Upper lobe of left lung (tissue), 6 donors: ENCODE measurements around the gene FOXB2. TPM values are rescaled to one million over a fixed set of nuclear protein-coding genes. Genes with fewer than 3 reads are reported as not detected.

Experiments used
- ATAC-seq, 2 donors: fragments of 200-7000 bp; cut with Tn5 transposase; one replicate each; pipeline ENCODE4 v1.9.1; 2022; ENCODE audit warnings: mild to moderate bottlenecking in 2 of 2, moderate library complexity in 2 of 2; ENCODE audit not compliant: low FRiP score in 2 of 2
- DNase-seq, 2 donors: peaks; one replicate each; pipeline ENCODE4 v3.0.0-alpha.2; 2019 to 2020
- H3K27ac ChIP-seq, 4 donors: fragments of 200-600 bp; sonication (generic); one replicate each; pipeline ENCODE4 v1.5.1; 2016 to 2019
- H3K27me3 ChIP-seq, 4 donors: fragments of 200-600 bp; sonication (generic); one replicate each; pipeline ENCODE4 v1.5.1; 2017 to 2019
- H3K36me3 ChIP-seq, 4 donors: fragments of 200-600 bp; sonication (generic); one replicate each; pipeline ENCODE4 v1.5.1; 2016 to 2019
- H3K4me1 ChIP-seq, 4 donors: fragments of 200-600 bp; sonication (generic); one replicate each; pipeline ENCODE4 v1.5.1; 2018 to 2019
- H3K4me3 ChIP-seq, 4 donors: fragments of 200-600 bp; sonication (generic); one replicate each; pipeline ENCODE4 v1.5.1; 2017 to 2019; ENCODE audit warnings: mild to moderate bottlenecking in 2 of 4, moderate library complexity in 1 of 4
- H3K9me3 ChIP-seq, 4 donors: fragments of 200-600 bp; sonication (generic); one replicate each; pipeline ENCODE4 v1.5.1; 2018 to 2019
- CTCF ChIP-seq, 6 experiments: fragments of 450-650 bp in 4 of 6; fragments of 200-600 bp in 2 of 6; sonication (generic) in 2 of 6; IDR thresholded peaks; one replicate each; pipeline ENCODE4 v1.5.1; 2016 to 2019; ENCODE audit warnings: antibody characterized with exemption in 6 of 6
- EP300 ChIP-seq, 4 donors: sonication (generic); formaldehyde crosslinking; IDR thresholded peaks; one replicate each; pipeline ENCODE4 v1.5.1; 2017; ENCODE audit warnings: antibody characterized with exemption in 4 of 4, control low read depth in 2 of 4
- POLR2A ChIP-seq, 4 donors: fragments of 450-650 bp; IDR thresholded peaks; one replicate each; pipeline ENCODE4 v1.5.1; 2016 to 2017; ENCODE audit warnings: antibody characterized with exemption in 4 of 4, mild to moderate bottlenecking in 2 of 4
- POLR2AphosphoS5 ChIP-seq, 2 donors: sonication (generic); formaldehyde crosslinking; IDR thresholded peaks; one replicate each; pipeline ENCODE4 v1.5.1; 2017; ENCODE audit warnings: antibody characterized with exemption in 2 of 2
- WGBS, 2 donors: methylation state at CpG; one replicate each; pipeline ENCODE4 v1.1.5; 2017 to 2018; 5-methylcytosine and 5-hydroxymethylcytosine counted together
- total RNA-seq, 6 donors: library from RNA; depleted of rRNA in 4 of 6; stranded (reverse); fragments of >200 nt in 4 of 6; gene quantifications; one replicate each; pipeline versions ENCODE4 v1.1.0 to v1.2.1, GENCODE V29; 2016 to 2021
- donor health status: DM: no; HTN: no; CAD: no; lungs with moderate emphysema.
- donor health status: DM: no; HTN: yes; CAD: no; lungs with severe emphysema.

FOXB2 gene
- total RNA-seq, 6 donors from 2014 or later = not detected

DNA sequence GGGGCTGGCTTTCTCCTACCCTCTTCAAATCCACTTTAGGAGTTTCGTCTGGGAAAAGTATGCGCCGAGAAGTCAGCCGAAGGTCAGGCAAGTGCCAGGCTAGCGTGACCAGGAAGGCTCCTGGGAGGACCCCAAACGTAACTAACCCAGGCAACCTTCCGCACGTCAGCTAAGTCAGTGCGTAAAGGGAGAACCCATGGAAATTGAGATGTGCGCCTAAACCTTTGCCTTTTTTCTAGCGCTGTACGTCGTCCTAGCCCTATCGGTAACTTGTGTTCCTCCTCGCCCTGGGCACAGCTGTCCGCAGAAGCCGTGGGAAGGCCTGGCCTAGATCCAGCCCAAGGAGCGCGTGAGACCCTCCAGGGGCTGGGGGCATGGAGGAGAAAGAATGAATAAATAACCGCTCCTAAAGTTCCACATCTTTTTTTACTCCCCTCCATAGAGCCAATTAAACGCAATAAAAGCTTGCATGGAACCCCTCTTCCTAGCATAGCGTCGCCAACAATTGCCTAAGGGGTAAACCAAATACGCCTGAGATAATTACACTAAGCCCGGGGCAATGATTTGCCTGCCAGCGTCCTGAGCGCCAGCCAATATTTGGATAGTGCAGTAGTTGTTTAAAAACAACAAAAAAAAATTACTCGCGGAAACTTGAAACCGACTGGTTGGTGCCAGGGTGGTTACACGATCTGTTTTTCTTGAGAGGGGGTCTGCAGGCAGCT is 4.0 kb upstream of the FOXB2 start:
- DNase-seq (no peak), ATAC-seq (no peak)
- WGBS, 2 donors = 4 to 8% methylated on average over 17 to 31 of the region's 31 CpGs
- Histone ChIP-seq H3K9me3 (no peaks in the 10 kb centered on the region), H3K4me3 (no peak overlapping the region), H3K27me3 (peaks cover 2 to 92% (median 60%) of the 10 kb centered on the region in 4 donors), H3K27ac (no peak overlapping the region), H3K36me3 (no peaks in the 10 kb centered on the region), H3K4me1 (peaks cover 23 to 65% (median 31%) of the 10 kb centered on the region in 4 donors)
- TF ChIP-seq POLR2AphosphoS5 (IDR thresholded peaks at IDR 0.05) (no peak), EP300 (IDR thresholded peaks at IDR 0.05) (no peak), POLR2A (IDR thresholded peaks at IDR 0.05) (no peak), CTCF (IDR thresholded peaks at IDR 0.05) (no peak)

- H3K36me3 ChIP-seq = no peaks in the 10 kb centered on the region
- peaks cover 2 to 92% (median 61%) of the 10 kb centered on the region in 4 donors for H3K27me3 ChIP-seq
- no peak overlapping the region for H3K27ac ChIP-seq
- H3K9me3 ChIP-seq = no peaks in the 10 kb centered on the region
- H3K4me3 ChIP-seq = no peak overlapping the region
- WGBS, 2 donors = 0 to 1% methylated on average over 16 to 37 of the region's 37 CpGs
- ATAC-seq (no peak), DNase-seq (peak in 1 of 2 donors; percentile 82)
- H3K4me1 ChIP-seq = peaks cover 29 to 71% (median 36%) of the 10 kb centered on the region in 4 donors
- no peak for TF ChIP-seq EP300 (IDR thresholded peaks at IDR 0.05)
- TF ChIP-seq POLR2A (IDR thresholded peaks at IDR 0.05) = no peak
- no peak for TF ChIP-seq CTCF (IDR thresholded peaks at IDR 0.05)
- TF ChIP-seq POLR2AphosphoS5 (IDR thresholded peaks at IDR 0.05) = no peak
Observed at GRCh38 chr9:77016121-77016525, 3.3 kb upstream of the FOXB2 start.

DNA sequence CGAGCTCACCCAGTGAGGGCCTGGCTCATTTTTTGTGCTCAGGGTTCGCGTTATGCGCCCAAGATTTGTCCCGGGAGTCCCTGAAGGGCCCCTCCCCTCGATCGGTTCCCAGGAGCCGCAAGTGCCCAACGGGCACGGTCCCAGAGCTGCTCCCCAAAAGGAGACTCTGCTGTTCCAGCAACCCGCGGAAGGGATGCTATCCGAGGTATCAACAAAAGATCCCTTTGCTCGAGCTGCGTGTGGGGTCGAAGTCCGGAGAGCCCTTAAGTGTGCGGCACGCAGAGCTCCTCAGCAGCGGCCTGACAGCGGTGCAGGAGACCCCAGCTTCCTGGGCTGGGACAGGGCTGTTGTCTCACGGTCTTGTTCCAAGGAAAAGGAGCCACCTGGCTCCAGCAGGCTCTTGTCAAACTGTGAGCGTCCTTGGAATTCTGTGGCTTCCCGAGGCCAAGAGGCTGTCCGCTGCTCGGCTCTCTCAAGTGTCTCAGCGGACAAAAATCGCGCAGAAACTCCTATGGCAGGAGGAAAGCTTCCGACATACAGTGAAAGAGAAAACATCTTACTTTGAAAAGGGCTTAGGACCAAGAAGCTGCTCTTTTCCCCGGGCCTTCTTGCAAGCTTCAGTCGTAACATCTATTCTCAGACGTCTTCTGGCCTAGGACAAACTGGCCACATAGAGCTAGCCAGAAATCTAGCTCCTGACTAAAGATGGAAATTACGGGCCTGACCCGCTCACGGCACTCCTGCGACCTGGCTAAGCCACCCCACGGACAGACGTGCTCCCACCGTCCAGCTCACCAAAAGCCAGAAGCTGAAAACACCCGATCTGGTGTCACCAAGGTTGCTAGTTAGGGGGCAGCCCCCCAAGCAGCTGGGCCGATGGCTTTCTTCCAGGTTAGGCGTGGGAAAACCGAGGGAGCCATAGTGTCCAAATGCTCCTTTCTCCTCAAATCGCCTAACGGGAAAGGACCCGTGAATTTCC is 2.6 kb upstream of the FOXB2 start:
- Histone ChIP-seq H3K27ac (no peak overlapping the region), H3K4me3 (no peak overlapping the region), H3K9me3 (no peaks in the 10 kb centered on the region), H3K4me1 (peaks cover 34 to 71% (median 40%) of the 10 kb centered on the region in 4 donors), H3K27me3 (peaks cover 2 to 95% (median 63%) of the 10 kb centered on the region in 4 donors), H3K36me3 (no peaks in the 10 kb centered on the region)
- WGBS, 2 donors = 5 to 9% methylated on average over 15 to 45 of the region's 47 CpGs
- no peak for ATAC-seq
- peak in 1 of 2 donors; percentile 27 for DNase-seq
- no peak for TF ChIP-seq POLR2AphosphoS5 (IDR thresholded peaks at IDR 0.05)

GRCh38 chr9:77017505-77017894 is 2.0 kb upstream of the FOXB2 start:
- Histone ChIP-seq H3K27me3 (peaks cover 2 to 95% (median 62%) of the 10 kb centered on the region in 4 donors), H3K4me3 (no peak overlapping the region), H3K4me1 (peaks cover 33 to 67% (median 38%) of the 10 kb centered on the region in 4 donors), H3K27ac (no peak overlapping the region), H3K9me3 (no peaks in the 10 kb centered on the region), H3K36me3 (no peaks in the 10 kb centered on the region)
- TF ChIP-seq EP300 (IDR thresholded peaks at IDR 0.05) = no peak
- TF ChIP-seq POLR2A (IDR thresholded peaks at IDR 0.05) = no peak
- TF ChIP-seq CTCF (IDR thresholded peaks at IDR 0.05) = no peak
- no peak for TF ChIP-seq POLR2AphosphoS5 (IDR thresholded peaks at IDR 0.05)
- 7 to 11% methylated on average over 5 of the region's 5 CpGs for WGBS, 2 donors
- ATAC-seq = no peak
- no peak for DNase-seq
